Stimulated activated CD4-positive, alpha-beta T cell treated with anti-CD3 and anti-CD28 coated beads, Interleukin-4, amount 100 ng/mL, for 48 hours (primary cell): ENCODE results near the gene NTN1.
"Not testable (repeated sequence)": the region's sequence is repeated elsewhere in the genome, so short reads cannot be mapped to it uniquely, and the experiment has no call there.

Experiments
- DNase-seq, 2 donors: peaks; one replicate each; pipeline ENCODE4 v3.0.0-alpha.2; 2020; ENCODE audit warnings: low read depth in 2 of 2

NTN1 gene

GRCh38 chr17:9244066-9245052 is 223.0 kb downstream of the NTN1 start:
- DNase-seq, result no peak

- no peak for DNase-seq
These were observed 226.2 kb downstream of the NTN1 start for GRCh38 chr17:9247401-9247938.

- DNase-seq, result no peak
These were observed 228.1 kb downstream of the NTN1 start for GRCh38 chr17:9249245-9249953.

- DNase-seq, result no peak
These were observed 230.0 kb downstream of the NTN1 start for GRCh38 chr17:9251273-9251672.

DNA sequence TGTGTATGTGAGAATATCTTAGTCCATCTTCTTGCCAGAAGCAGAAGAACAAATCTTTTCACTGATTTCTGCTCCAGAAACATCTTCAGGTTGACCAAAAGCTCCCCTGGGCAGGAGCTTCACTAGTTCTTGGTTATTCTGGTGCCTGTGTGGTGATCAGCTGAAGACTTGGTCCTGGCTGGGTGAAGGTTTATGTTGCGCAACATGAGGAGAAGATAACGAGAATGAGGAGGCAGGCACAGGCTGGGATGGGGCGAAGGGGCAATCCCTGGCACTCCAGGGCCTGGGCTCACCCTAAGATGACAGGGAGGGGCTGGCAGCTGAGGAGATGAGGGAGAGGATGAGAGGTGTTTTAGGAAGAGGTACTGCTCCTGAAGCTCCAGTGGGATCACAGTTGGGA is 232.0 kb downstream of the NTN1 start:
- DNase-seq, result no peak

DNA sequence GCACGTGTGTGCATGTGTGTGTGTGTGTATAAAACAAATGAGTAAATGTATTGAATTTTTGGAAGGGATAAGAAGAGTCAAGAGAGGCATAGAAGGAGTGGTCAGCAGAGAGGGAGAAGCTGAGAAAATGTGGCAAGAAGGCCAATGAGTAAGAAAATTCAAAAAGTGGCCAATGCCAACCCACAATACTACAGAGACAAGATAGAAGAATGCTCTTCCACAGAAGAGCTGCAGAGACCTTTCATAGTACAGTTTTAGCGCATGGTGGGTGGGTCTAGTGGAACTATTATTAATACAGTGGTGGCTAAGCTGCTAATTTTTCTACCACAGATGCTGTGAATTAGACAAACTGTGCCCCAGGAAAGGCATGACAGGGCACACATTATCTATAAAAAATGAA is 233.5 kb downstream of the NTN1 start:
- DNase-seq, result no peak

DNA sequence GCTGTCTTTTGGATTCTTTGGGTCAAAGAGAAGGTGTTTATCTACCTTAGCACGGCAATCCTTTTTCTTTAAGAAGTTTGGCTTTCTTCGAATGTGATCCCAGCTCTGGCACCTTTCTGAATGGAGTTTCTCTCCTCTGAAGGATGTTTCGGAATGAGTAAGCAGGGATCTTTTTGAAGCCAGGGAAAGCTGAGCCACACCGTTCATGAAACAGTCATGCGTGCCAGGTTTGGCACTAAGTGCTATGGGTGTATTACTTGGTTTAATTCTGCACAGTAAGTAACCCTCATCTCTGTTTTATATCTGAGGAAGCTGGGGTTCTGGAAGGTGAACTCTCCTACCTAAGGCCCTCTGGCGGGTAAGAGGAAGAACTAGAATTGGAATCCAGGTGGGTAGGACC is 234.5 kb downstream of the NTN1 start:
- no peak for DNase-seq

DNA sequence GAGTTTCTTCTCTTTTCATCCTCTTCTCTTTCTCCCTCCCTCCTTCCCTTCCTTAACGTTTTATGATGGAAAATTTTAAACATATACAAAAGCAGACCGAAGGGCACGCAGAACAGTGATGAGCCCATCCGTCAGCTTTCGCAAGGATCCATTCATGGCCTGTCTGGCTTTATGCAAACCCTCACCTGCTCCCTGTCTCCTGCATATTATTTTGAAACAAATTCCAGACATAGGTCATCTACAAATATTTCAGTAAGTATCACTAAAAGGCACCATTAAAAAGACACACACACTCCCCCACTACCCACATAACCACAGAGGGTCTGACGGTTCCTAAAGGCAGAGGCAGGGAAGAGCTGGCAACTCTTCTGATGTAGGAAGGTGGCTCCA is 235.0 kb downstream of the NTN1 start:
- DNase-seq, result no peak

DNA sequence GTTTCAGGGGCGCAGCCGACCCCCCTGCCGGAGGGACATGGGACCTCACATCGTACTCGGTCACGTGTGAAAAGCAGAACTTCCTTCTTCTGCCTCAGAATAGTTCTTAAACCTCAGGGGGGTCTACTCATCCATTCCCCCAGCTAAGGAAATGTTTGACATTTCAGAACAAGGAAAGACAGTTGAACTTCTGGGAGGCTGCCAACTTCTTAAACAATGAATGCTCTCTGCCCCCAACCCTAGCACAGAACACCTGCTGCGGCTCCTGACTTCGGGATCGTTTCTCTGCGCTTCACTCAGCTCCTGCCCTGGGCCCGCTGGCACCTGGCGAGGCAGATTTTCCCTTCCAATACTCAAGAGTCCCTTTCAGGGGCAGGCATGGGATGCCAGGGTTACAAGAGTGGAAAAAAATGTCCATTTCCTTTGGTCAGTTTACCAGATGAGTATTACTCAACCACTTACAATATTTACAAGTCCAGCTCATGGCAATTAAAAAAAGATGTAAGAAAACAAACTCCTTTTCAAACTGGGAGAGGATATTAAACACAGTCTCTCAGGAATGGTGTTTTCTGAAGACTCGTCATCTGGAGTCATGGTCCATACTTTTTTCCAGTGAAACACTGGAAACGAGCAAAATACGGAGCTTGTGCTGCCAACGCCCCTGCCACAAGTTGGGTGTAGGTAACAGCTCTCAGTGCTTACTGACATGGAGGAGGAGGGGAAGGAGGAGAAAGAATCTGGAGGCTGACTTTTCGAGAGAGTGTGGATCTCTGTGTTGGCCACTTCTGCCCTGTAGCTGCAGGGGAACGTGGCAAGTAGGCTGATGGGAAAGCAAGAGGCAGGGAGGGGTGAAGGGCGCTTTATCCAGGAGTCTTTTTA is 235.7 kb downstream of the NTN1 start:
- DNase-seq, result no peak

- DNase-seq, result not testable (repeated sequence)
These were observed 236.3 kb downstream of the NTN1 start for GRCh38 chr17:9257630-9257965.

GRCh38 chr17:9258115-9259015 is 237.1 kb downstream of the NTN1 start:
- DNase-seq, result no peak

DNA sequence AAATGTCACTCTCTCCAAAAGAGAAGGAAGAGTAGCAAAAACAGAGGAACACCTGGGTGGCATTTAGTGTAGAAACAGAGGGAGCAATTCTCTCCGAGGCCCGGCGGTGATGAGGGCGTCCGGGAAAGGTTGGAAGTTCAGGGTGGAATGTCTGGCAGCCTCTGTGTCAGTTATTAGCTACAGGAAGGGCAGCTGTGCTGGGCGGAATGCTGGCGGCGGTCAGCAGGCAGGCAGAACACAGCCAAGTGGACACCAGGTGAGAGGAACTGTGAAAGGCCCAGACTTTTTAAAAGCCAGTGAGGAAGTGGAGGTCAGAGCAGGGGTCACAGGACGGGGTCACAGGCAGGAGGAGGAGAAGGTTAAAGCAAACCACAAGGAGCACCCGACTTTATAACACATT is 238.1 kb downstream of the NTN1 start:
- DNase-seq, result no peak

- DNase-seq, result no peak
These were observed 240.0 kb downstream of the NTN1 start for GRCh38 chr17:9261081-9262012.

DNA sequence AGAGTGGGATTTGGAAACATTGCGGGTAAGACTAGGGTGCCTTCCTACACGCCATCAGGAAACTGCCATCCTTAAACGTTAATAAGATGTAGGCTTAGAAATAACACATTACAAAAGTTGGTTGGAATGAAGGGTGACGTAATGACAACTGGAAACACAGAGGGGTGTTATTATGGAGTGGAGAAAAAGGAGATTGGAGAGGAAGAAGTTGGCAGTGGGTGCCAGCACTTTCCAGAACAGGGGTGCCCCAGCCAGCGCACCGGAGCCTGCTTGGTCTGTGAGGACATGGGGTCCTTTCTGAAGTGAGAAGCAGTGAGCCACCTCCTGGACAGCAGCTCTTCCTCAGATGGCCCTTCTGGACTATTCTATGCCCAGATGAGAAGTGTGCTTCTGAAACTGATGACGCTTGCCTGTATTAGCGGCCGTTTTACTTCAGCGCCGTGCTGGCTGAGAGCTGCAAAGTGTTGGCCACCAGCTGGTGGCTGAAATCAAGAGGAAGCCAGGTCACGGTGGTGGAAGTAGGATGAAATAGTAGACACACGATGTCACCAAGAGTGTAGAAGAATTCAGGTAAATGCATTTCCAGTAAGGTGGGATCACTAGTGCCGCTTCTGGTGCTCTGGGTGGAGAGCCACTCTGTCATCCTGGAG is 244.8 kb downstream of the NTN1 start:
- no peak for DNase-seq

GRCh38 chr17:9266697-9267117 is 245.4 kb downstream of the NTN1 start:
- DNase-seq, result no peak

- no peak for DNase-seq
These were observed 247.2 kb downstream of the NTN1 start for GRCh38 chr17:9268546-9268945.

DNA sequence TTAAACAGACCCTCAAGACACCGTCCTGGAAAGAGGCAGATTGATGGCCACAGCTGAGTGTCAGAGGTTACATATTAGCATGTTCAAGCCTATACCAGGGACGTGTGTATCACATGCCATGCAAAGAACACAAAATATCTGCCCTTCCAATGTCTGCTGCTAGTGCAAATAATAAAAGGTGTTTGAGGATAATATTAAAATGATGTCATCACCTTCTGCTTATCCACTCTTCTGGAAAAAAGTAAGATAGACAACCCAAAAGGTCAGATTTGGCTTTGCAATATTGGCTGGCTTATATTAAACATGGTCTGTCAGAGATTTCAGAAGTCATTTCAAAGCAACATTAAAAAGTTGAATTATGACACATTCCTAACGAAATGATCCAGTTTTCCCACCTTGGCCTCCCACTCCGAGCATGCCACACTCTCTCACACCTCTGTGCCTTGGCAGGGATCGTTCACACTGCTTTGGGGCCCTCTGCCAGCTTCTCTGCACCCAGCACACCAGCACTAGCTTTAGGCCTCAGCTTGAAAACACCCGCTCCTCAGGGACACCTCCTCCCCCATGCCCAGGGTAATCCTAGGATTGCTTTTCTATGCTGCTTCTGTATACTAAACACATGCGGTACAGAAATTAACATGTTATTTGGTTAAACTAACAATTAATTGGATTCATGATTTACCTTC is 248.2 kb downstream of the NTN1 start:
- no peak for DNase-seq

DNA sequence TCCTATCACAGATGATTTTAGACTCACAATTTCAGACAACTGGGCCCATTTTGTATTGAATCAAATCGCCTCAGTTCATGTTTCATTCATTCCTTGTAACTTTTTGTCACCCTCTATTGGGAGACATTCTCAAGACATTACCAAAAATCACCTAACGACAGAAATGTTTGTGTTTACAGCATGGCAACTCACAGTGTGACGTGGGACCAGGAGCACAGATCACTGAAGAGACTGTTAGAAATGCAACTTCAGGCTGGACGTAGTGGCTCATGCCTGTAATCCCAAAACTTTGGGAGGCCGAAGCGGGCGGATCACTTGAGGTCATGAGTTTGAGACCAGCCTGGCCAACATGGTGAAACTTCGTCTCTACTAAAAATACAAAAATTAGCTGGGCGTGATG is 249.6 kb downstream of the NTN1 start:
- DNase-seq, result no peak

- DNase-seq, result no peak
These were observed 250.7 kb downstream of the NTN1 start for GRCh38 chr17:9271989-9272388.
